Heart left ventricle (tissue), 16 donors: ENCODE measurements around the gene PIGR. TPM values are rescaled to one million over a fixed set of nuclear protein-coding genes. Genes with fewer than 3 reads are reported as not detected.

Experiments
- ATAC-seq, 4 donors: fragments of 200-7000 bp; cut with Tn5 transposase; one replicate each; pipeline ENCODE4 v1.9.1; 2020 to 2022; ENCODE audit warnings: moderate library complexity in 4 of 4, mild to moderate bottlenecking in 3 of 4, moderate number of reproducible peaks in 1 of 4
- DNase-seq, 5 donors: peaks; one replicate each; pipeline ENCODE4 v3.0.0-alpha.2; 2020
- H3K27ac ChIP-seq, 12 donors: fragments of 200-600 bp; sonication (generic) in 4 of 12; one replicate each; pipeline versions ENCODE4 v1.5.0 to v1.8.0; 2016 to 2022; ENCODE audit warnings: mild to moderate bottlenecking in 2 of 12
- H3K27me3 ChIP-seq, 9 donors: fragments of 200-600 bp; sonication (generic) in 2 of 9; one replicate each; pipeline versions ENCODE4 v1.5.1 to v1.8.0; 2016 to 2022; ENCODE audit warnings: mild to moderate bottlenecking in 3 of 9
- H3K36me3 ChIP-seq, 9 donors: fragments of 200-600 bp; sonication (generic) in 2 of 9; one replicate each; pipeline versions ENCODE4 v1.5.0 to v1.8.0; 2018 to 2022; ENCODE audit warnings: mild to moderate bottlenecking in 2 of 9
- H3K4me1 ChIP-seq, 12 donors: fragments of 200-600 bp; sonication (generic) in 4 of 12; one replicate each; pipeline versions ENCODE4 v1.5.0 to v1.8.0; 2016 to 2022; ENCODE audit warnings: mild to moderate bottlenecking in 3 of 12
- H3K4me3 ChIP-seq, 12 donors: fragments of 200-600 bp; sonication (generic) in 4 of 12; one replicate each; pipeline versions ENCODE4 v1.5.0 to v1.8.0; 2017 to 2022; ENCODE audit warnings: mild to moderate bottlenecking in 9 of 12, moderate library complexity in 4 of 12
- H3K9me3 ChIP-seq, 12 donors: fragments of 200-600 bp; sonication (generic) in 4 of 12; one replicate each; pipeline versions ENCODE4 v1.5.0 to v1.8.0; 2016 to 2022; ENCODE audit warnings: mild to moderate bottlenecking in 1 of 12
- CTCF ChIP-seq, 12 donors: fragments of 200-600 bp; sonication (generic) in 4 of 12; IDR thresholded peaks; one replicate each; pipeline versions ENCODE4 v1.5.0 to v1.8.0; 2018 to 2022; ENCODE audit warnings: antibody characterized with exemption in 12 of 12, mild to moderate bottlenecking in 5 of 12
- POLR2A ChIP-seq, 2 donors: fragments of 450-650 bp; IDR thresholded peaks; one replicate each; pipeline ENCODE4 v1.6.1; 2017; ENCODE audit warnings: antibody characterized with exemption in 2 of 2, mild to moderate bottlenecking in 2 of 2, moderate library complexity in 2 of 2
- WGBS, 4 donors: extraction: QIAGEN DNeasy Blood & Tissue Kit in 2 of 4; methylation state at CpG; one replicate each; pipeline versions ENCODE4 v1.1.5 to v1.1.7; 2013 to 2018; 5-methylcytosine and 5-hydroxymethylcytosine counted together
- intact Hi-C, 10 donors: fragments of 100-400 bp; cut with DNase I; formaldehyde crosslinking; loops; one replicate each; pipeline versions ENCODE4 v1.11.1 to v1.14.2; 2022
- polyA plus RNA-seq, 2 donors: library from polyadenylated mRNA; stranded (reverse); fragments of 200-250 nt; gene quantifications; one replicate each; pipeline ENCODE4 v1.2.3, GENCODE V29; 2013
- total RNA-seq, 9 donors: library from RNA; depleted of rRNA in 2 of 9; stranded (reverse); fragments of >200 nt in 2 of 9; fragmentation: NEBNext Ultra II Directional in 3 of 9; extraction: Animal tissue kit (Norgen Biotek cat#: 25700) in 3 of 9; gene quantifications; one replicate each; pipeline versions ENCODE4 v1.1.0 to v1.2.4, GENCODE V29; 2016 to 2023
- donor health status: ischemic (EF 13 %, LVEDD 7.1; RV severe dilation, severe dysfunction).
- donor health status: healthy with polysubstance abuse.
- donor health status: DM: no; HTN: yes; CAD: no.
- donor health status: DM: no; HTN: no; CAD: no.
- donor health status: ischemic (EF 25% LVEDD 6.9; RV normal size, moderate dysfunction).
- donor health status: ischemic (EF 25% LVEDD 5.7; RV mildly dilated, moderate dysfunction).
- donor health status: healthy.
- donor health status: DM: yes; HTN: yes; CAD: no.
- donor health status: ischemic (EF 35%, LVEDD 5.7; RV mildly dilated, moderate dysfunction).
- donor health status: nonischemic (EF 11% LVEDD 7.7; RV severe dilation, severe dysfunction).
- donor health status: DM: yes; HTN: yes; CAD: no.
- donor health status: PGD.
- donor health status: ischemic (EF 29% LVEDD 5.4; RV normal size, mild dysfunction).
- donor health status: nonischemic (EF 23%, LVEDD 6.1; RV moderate dilation, normal function).

PIGR gene
- total and polyA plus RNA-seq, 11 donors = 0.04 to 0.64 (median 0.45) TPM; not detected in 7

GRCh38 chr1:206900149-206900548 lies 46.1 kb downstream of the PIGR start:
- H3K4me3 ChIP-seq = no peak overlapping the region
- H3K4me1 ChIP-seq = peaks cover 0 to 14% (median under 1%) of the 10 kb centered on the region in 12 donors
- DNase-seq (no peak), ATAC-seq (no peak)
- no peak overlapping the region for H3K27ac ChIP-seq
- peaks cover 0 to 5% (median 0%) of the 10 kb centered on the region in 9 donors for H3K27me3 ChIP-seq
- H3K9me3 ChIP-seq = no peaks in the 10 kb centered on the region
- no peaks in the 10 kb centered on the region for H3K36me3 ChIP-seq
- TF ChIP-seq CTCF (IDR thresholded peaks at IDR 0.05) = no peak
- no peak for TF ChIP-seq POLR2A (IDR thresholded peaks at IDR 0.05)
- intact Hi-C loops = loop anchor here in 2 of 10 donors (5.0 to 10.0 kb wide), 3 partner anchors 33 to 405 kb away; partner anchors contain the start of gene IL20 (in 1 of the 2)
- WGBS, 4 donors = 81 to 90% (median 86%) methylated on average over 7 of the region's 7 CpGs

GRCh38 chr1:206899717-206900116 lies 46.5 kb downstream of the PIGR start:
- TF ChIP-seq CTCF (IDR thresholded peaks at IDR 0.05) (no peak), POLR2A (IDR thresholded peaks at IDR 0.05) (no peak)
- 59 to 86% (median 70%) methylated on average over 5 of the region's 5 CpGs for WGBS, 4 donors

GRCh38 chr1:206898915-206899431 lies 47.3 kb downstream of the PIGR start:
- DNase-seq (no peak), ATAC-seq (no peak)
- no peak overlapping the region for H3K27ac ChIP-seq
- TF ChIP-seq CTCF (IDR thresholded peaks at IDR 0.05) = no peak
- TF ChIP-seq POLR2A (IDR thresholded peaks at IDR 0.05) = no peak
- H3K9me3 ChIP-seq = no peaks in the 10 kb centered on the region
- peaks cover 0 to 5% (median 0%) of the 10 kb centered on the region in 9 donors for H3K27me3 ChIP-seq
- no peak overlapping the region for H3K4me3 ChIP-seq
- intact Hi-C loops = no loop called here
- H3K36me3 ChIP-seq = no peaks in the 10 kb centered on the region
- H3K4me1 ChIP-seq = peaks cover 0 to 7% (median 0%) of the 10 kb centered on the region in 12 donors
- 86 to 94% (median 89%) methylated on average over 13 of the region's 13 CpGs for WGBS, 4 donors

More at GRCh38 chr1:206899717-206900116, 46.5 kb downstream of the PIGR start:
- Histone ChIP-seq H3K4me1 (peaks cover 0 to 12% (median 0%) of the 10 kb centered on the region in 12 donors), H3K36me3 (no peaks in the 10 kb centered on the region), H3K9me3 (no peaks in the 10 kb centered on the region), H3K4me3 (no peak overlapping the region), H3K27ac (no peak overlapping the region), H3K27me3 (peaks cover 0 to 5% (median 0%) of the 10 kb centered on the region in 9 donors)
- intact Hi-C loops = loop anchor here in 2 of 10 donors (5.0 to 10.0 kb wide), 3 partner anchors 32 to 405 kb away; partner anchors contain the start of gene IL20 (in 1 of the 2)
- DNase-seq = no peak
- ATAC-seq = no peak

GRCh38 chr1:206898089-206898914 lies 48.0 kb downstream of the PIGR start:
- ATAC-seq = no peak
- peaks cover 0 to 5% (median 0%) of the 10 kb centered on the region in 9 donors for H3K27me3 ChIP-seq
- H3K9me3 ChIP-seq = no peaks in the 10 kb centered on the region
- no peak for DNase-seq
- no peak overlapping the region for H3K4me3 ChIP-seq
- H3K27ac ChIP-seq = no peak overlapping the region
- WGBS, 4 donors = 83 to 89% (median 88%) methylated on average over 11 of the region's 11 CpGs
- TF ChIP-seq CTCF (IDR thresholded peaks at IDR 0.05) = no peak
- H3K36me3 ChIP-seq = no peaks in the 10 kb centered on the region
- peaks cover 0 to under 1% (median 0%) of the 10 kb centered on the region in 12 donors for H3K4me1 ChIP-seq
- intact Hi-C loops = no loop called here
